ENCODE data around the gene WWOX. TPM values are rescaled to one million over a fixed set of nuclear protein-coding genes. Genes with fewer than 3 reads are reported as not detected.

WWOX gene
- total and polyA plus RNA-seq, 2 of the 8 experiments (the other 6 are each of a cell fraction or from before 2014, with no cell fraction given): 5.4 to 16.7 TPM

- Histone ChIP-seq H2AK5ac (ENCODE audit: low read depth, low read length) (no peak overlapping the region), H3K14ac (ENCODE audit: insufficient read length) (no peak overlapping the region), H4K91ac (replicated peaks; ENCODE audit: insufficient read length, low read length) (no peak overlapping the region), H3K27ac (ENCODE audit: low read depth, low read length) (no peak overlapping the region), H2AFZ (ENCODE audit: low read length) (no peak overlapping the region), H3K4me3 (ENCODE audit: extremely low read depth in 1 of 4, insufficient read depth in 2 of 4, low read depth in 3 of 4, low read length in 4 of 4) (no peak overlapping the region), H3K4ac (replicated peaks; ENCODE audit: insufficient read length, low read depth, low read length) (no peak overlapping the region), H4K20me1 (replicated peaks in 1 of 2; ENCODE audit: control insufficient read depth in 1 of 2, insufficient read depth in 2 of 2, low read length in 2 of 2) (no peaks in the 10 kb centered on the region), H3K23me2 (ENCODE audit: low read depth, low read length) (no peaks in the 10 kb centered on the region), H3K9ac (replicated peaks in 1 of 4; ENCODE audit: extremely low read depth in 1 of 4, low read depth in 3 of 4, low read length in 3 of 4) (no peak overlapping the region), H4K5ac (ENCODE audit: insufficient read length, low read depth, low read length) (no peak overlapping the region), H4K8ac (ENCODE audit: extremely low read depth, insufficient read depth, low read length) (no peak overlapping the region), H2BK120ac (replicated peaks; ENCODE audit: low read depth, low read length) (no peak overlapping the region), H3K79me1 (ENCODE audit: low read depth, low read length) (no peaks in the 10 kb centered on the region), H2BK5ac (ENCODE audit: low read depth, low read length) (no peak overlapping the region), H3K4me2 (ENCODE audit: insufficient read depth in 1 of 2, low read depth in 2 of 2, low read length in 2 of 2) (no peak overlapping the region), H2BK20ac (ENCODE audit: low read length) (no peak overlapping the region), H3K27me3 (replicated peaks in 1 of 4; ENCODE audit: control insufficient read depth in 3 of 4, extremely low read depth in 1 of 4, insufficient read depth in 3 of 4, low read length in 3 of 4) (no peaks in the 10 kb centered on the region), H3K23ac (ENCODE audit: insufficient read length) (no peak overlapping the region), H3K4me1 (replicated peaks in 1 of 4; ENCODE audit: control insufficient read depth in 3 of 4, insufficient read depth in 4 of 4, low read length in 3 of 4) (no peaks in the 10 kb centered on the region), H2BK15ac (ENCODE audit: low read length) (no peak overlapping the region), H3K18ac (ENCODE audit: extremely low read depth, low read length) (no peak overlapping the region), H3K36me3 (ENCODE audit: control insufficient read depth in 2 of 4, insufficient read depth in 4 of 4, low read length in 3 of 4) (no peaks in the 10 kb centered on the region), H3K56ac (replicated peaks; ENCODE audit: insufficient read length, low read depth, low read length) (no peak overlapping the region), H3K79me2 (ENCODE audit: control insufficient read depth in 1 of 2, insufficient read depth in 2 of 2, low read length in 2 of 2) (no peaks in the 10 kb centered on the region), H3K9me3 (ENCODE audit: insufficient read depth in 2 of 2, low read depth in 1 of 2, low read length in 1 of 2) (no peaks in the 10 kb centered on the region), H2BK12ac (ENCODE audit: low read depth, low read length) (no peak overlapping the region)
- POLR2A ChIA-PET (ENCODE audit: partially characterized antibody): no interaction called here
- no peak for FAIRE-seq
- TF ChIP-seq ATF3 (IDR thresholded peaks at IDR 0.05; ENCODE audit: insufficient read depth, low read depth, low read length): no peak
- no peak for TF ChIP-seq SP2 (IDR thresholded peaks at IDR 0.05; ENCODE audit: low read length)
- TF ChIP-seq POU5F1 (IDR thresholded peaks at IDR 0.05; ENCODE audit: low read depth, low read length): no peak
- no peak for TF ChIP-seq JUN (IDR thresholded peaks at IDR 0.05; ENCODE audit: low read depth, low read length)
- no peak for TF ChIP-seq CREB1 (IDR thresholded peaks at IDR 0.05)
- no peak for TF ChIP-seq TBP (IDR thresholded peaks at IDR 0.05; ENCODE audit: low read depth, low read length)
- TF ChIP-seq SP4 (IDR thresholded peaks at IDR 0.05; ENCODE audit: low read length): no peak
- no peak for TF ChIP-seq CHD1 (IDR thresholded peaks at IDR 0.05; ENCODE audit: low read depth, low read length)
- WGBS, 2 experiments (ENCODE audit: extremely low coverage in 1 of 2, insufficient coverage in 1 of 2, insufficient read length in 1 of 2, insufficient replicate concordance in 2 of 2, low coverage in 1 of 2, low lambda C conversion rate in 2 of 2, missing lambda C conversion rate in 1 of 2): 89% methylated on average over 4 of the region's 4 CpGs; no CpG with 5 or more reads in 1 of the 2 experiments
- peak in 1 of 2 experiments; percentile 10 for DNase-seq (ENCODE audit: low read depth in 1 of 2, low spot score in 2 of 2)
- CTCF ChIA-PET (ENCODE audit: partially characterized antibody): interaction anchor here (0.6 to 1.9 kb wide), 10 partner anchors 9 to 585 kb away, joined by 3 to 10 read pairs (median 4); no protein-coding TSS in a partner anchor
Measured at GRCh38 chr16:78438219-78438618, 338.8 kb downstream of the WWOX start.

All from H1 (cell line).